ENCODE measurements around the gene NATD1.

NATD1 gene

GRCh38 chr17:21218101-21218500 lies 35.1 kb downstream of the NATD1 start:
- Histone ChIP-seq H2AFZ (no peak overlapping the region), H3K4me3 (ENCODE audit: low read depth, low read length) (no peak overlapping the region), H3K4me2 (ENCODE audit: low read length) (no peak overlapping the region), H3K9me3 (ENCODE audit: control insufficient read depth, low read length) (no peaks in the 10 kb centered on the region), H3K79me2 (peaks cover 34% of the 10 kb centered on the region), H3K9ac (no peak overlapping the region), H3K4me1 (peaks cover 4% of the 10 kb centered on the region), H3K36me3 (ENCODE audit: control insufficient read depth, insufficient read depth, low read length) (no peaks in the 10 kb centered on the region), H3K27me3 (ENCODE audit: control insufficient read depth, insufficient read depth, low read length) (no peaks in the 10 kb centered on the region), H3K27ac (no peak overlapping the region)
- TF ChIP-seq CTCF (IDR thresholded peaks at IDR 0.05): no peak

DNA sequence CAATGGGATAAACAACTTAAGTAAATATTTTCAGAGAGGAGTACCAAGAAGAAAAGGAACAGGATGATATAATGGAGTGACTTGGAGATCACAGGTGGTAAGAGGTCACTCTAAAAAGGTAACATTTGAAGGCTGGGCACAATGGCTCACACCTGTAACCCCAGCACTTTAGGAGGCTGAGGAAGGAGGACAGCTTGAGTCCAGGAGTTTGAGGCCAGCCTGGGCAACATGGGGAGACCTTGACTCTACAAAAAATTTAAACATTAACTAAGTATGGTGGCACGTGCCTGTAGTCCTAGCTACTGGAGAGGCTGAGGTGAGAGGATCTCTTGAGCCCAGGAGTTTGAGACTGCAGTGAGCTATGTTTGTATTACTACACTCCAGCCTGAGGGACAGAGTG lies 35.9 kb downstream of the NATD1 start:
- H2AFZ ChIP-seq: no peak overlapping the region

GRCh38 chr17:21215935-21216334 lies 37.3 kb downstream of the NATD1 start:
- H3K79me2 ChIP-seq: peaks cover 56% of the 10 kb centered on the region
- H3K4me2 ChIP-seq (ENCODE audit: low read length): no peak overlapping the region
- no peak for TF ChIP-seq CTCF (IDR thresholded peaks at IDR 0.05)
- no peaks in the 10 kb centered on the region for H3K36me3 ChIP-seq (ENCODE audit: control insufficient read depth, insufficient read depth, low read length)
- H3K9me3 ChIP-seq (ENCODE audit: control insufficient read depth, low read length): no peaks in the 10 kb centered on the region
- no peak overlapping the region for H3K9ac ChIP-seq
- H3K27me3 ChIP-seq (ENCODE audit: control insufficient read depth, insufficient read depth, low read length): no peaks in the 10 kb centered on the region
- H2AFZ ChIP-seq: no peak overlapping the region
- no peak overlapping the region for H3K27ac ChIP-seq
- H3K4me3 ChIP-seq (ENCODE audit: low read depth, low read length): no peak overlapping the region
- peaks cover 17% of the 10 kb centered on the region for H3K4me1 ChIP-seq

More for the DNA sequence above, 35.9 kb downstream of the NATD1 start:
- H3K79me2 ChIP-seq: peaks cover 42% of the 10 kb centered on the region
- H3K9me3 ChIP-seq (ENCODE audit: control insufficient read depth, low read length): no peaks in the 10 kb centered on the region
- H3K36me3 ChIP-seq (ENCODE audit: control insufficient read depth, insufficient read depth, low read length): no peaks in the 10 kb centered on the region
- H3K27me3 ChIP-seq (ENCODE audit: control insufficient read depth, insufficient read depth, low read length): no peaks in the 10 kb centered on the region
- no peak overlapping the region for H3K27ac ChIP-seq
- no peak overlapping the region for H3K4me2 ChIP-seq (ENCODE audit: low read length)
- H3K4me3 ChIP-seq (ENCODE audit: low read depth, low read length): no peak overlapping the region
- no peak for TF ChIP-seq CTCF (IDR thresholded peaks at IDR 0.05)
- H3K4me1 ChIP-seq: peaks cover 10% of the 10 kb centered on the region
- no peak overlapping the region for H3K9ac ChIP-seq

- Histone ChIP-seq H3K4me3 (ENCODE audit: low read depth, low read length) (peak overlapping the region; percentile 97), H2AFZ (peak overlapping the region; percentile 85), H3K27me3 (ENCODE audit: control insufficient read depth, insufficient read depth, low read length) (no peaks in the 10 kb centered on the region), H3K27ac (peak overlapping the region; percentile 86), H3K79me2 (peaks cover 64% of the 10 kb centered on the region), H3K9ac (peak overlapping the region; percentile 16), H3K9me3 (ENCODE audit: control insufficient read depth, low read length) (no peaks in the 10 kb centered on the region), H3K4me1 (peaks cover 25% of the 10 kb centered on the region), H3K36me3 (ENCODE audit: control insufficient read depth, insufficient read depth, low read length) (no peaks in the 10 kb centered on the region), H3K4me2 (ENCODE audit: low read length) (peak overlapping the region; percentile 53)
- TF ChIP-seq CTCF (IDR thresholded peaks at IDR 0.05): no peak
Measured at GRCh38 chr17:21214777-21215541, 38.3 kb downstream of the NATD1 start.

All from parathyroid adenoma (tissue), 2 donors.